ENCODE data around the gene SPATA31C2.

Gene SPATA31C2

GRCh38 chr9:88108779-88109178 is 29.5 kb downstream of the SPATA31C2 start:
- H3K36me3 ChIP-seq (ENCODE audit: control insufficient read depth in 1 of 2, insufficient read depth in 2 of 2, low read depth in 1 of 2, low read length in 2 of 2) = no peaks in the 10 kb centered on the region
- H3K4me2 ChIP-seq (ENCODE audit: low read length, poor library complexity, severe bottlenecking) = no peak overlapping the region
- H2BK12ac ChIP-seq (ENCODE audit: low read length in 2 of 2) = peak overlapping the region in 1 of 2 experiments; percentile 39
- no peak overlapping the region for H2AFZ ChIP-seq (ENCODE audit: low read depth, low read length)
- H3K23ac ChIP-seq (ENCODE audit: low read length in 2 of 2) = peak overlapping the region in 1 of 2 experiments; percentile 60
- no peak overlapping the region for H2BK5ac ChIP-seq (ENCODE audit: low read depth, low read length, poor library complexity, severe bottlenecking)
- H3K4me3 ChIP-seq (ENCODE audit: insufficient read depth in 1 of 2, low read depth in 1 of 2, low read length in 2 of 2) = no peak overlapping the region
- H2BK120ac ChIP-seq (ENCODE audit: low read depth, low read length) = no peak overlapping the region
- H3K27me3 ChIP-seq (ENCODE audit: control insufficient read depth in 1 of 2, insufficient read depth in 1 of 2, low read length in 2 of 2) = peaks cover 0 to 30% of the 10 kb centered on the region in 2 experiments
- H4K91ac ChIP-seq (ENCODE audit: low read length) = no peak overlapping the region
- WGBS = 93% methylated on average over 4 of the region's 4 CpGs
- no peak overlapping the region for H2BK15ac ChIP-seq (ENCODE audit: low read depth, poor library complexity, severe bottlenecking)
- no peak overlapping the region for H3K27ac ChIP-seq (ENCODE audit: low read length, poor library complexity, severe bottlenecking)
- H3K4me1 ChIP-seq (ENCODE audit: control insufficient read depth, insufficient read depth, low read depth, low read length) = no peaks in the 10 kb centered on the region
- DNase-seq = no peak
- H4K8ac ChIP-seq (ENCODE audit: low read length) = no peak overlapping the region
- no peak overlapping the region for H2AK5ac ChIP-seq (ENCODE audit: low read length, severe bottlenecking)
- H3K9ac ChIP-seq (ENCODE audit: low read length) = no peak overlapping the region
- H3K4ac ChIP-seq (ENCODE audit: low read depth in 1 of 2, low read length in 2 of 2) = no peak overlapping the region
- no peaks in the 10 kb centered on the region for H3K79me1 ChIP-seq (replicated peaks; ENCODE audit: low read length, poor library complexity, severe bottlenecking)
- no peaks in the 10 kb centered on the region for H3K9me3 ChIP-seq (ENCODE audit: control insufficient read depth, low read length)
- no peak overlapping the region for H3K14ac ChIP-seq (ENCODE audit: low read length in 2 of 2)
- H3K18ac ChIP-seq (ENCODE audit: low read depth in 1 of 2, low read length in 2 of 2) = no peak overlapping the region

- H3K18ac ChIP-seq (ENCODE audit: low read depth in 1 of 2, low read length in 2 of 2) = no peak overlapping the region
- H3K23ac ChIP-seq (ENCODE audit: low read length in 2 of 2) = no peak overlapping the region
- H3K27ac ChIP-seq (ENCODE audit: low read length, poor library complexity, severe bottlenecking) = no peak overlapping the region
- H2BK5ac ChIP-seq (ENCODE audit: low read depth, low read length, poor library complexity, severe bottlenecking) = no peak overlapping the region
- H4K8ac ChIP-seq (ENCODE audit: low read length) = no peak overlapping the region
- no peak overlapping the region for H3K4me2 ChIP-seq (ENCODE audit: low read length, poor library complexity, severe bottlenecking)
- WGBS = 50% methylated on average over 2 of the region's 4 CpGs
- no peaks in the 10 kb centered on the region for H3K79me1 ChIP-seq (replicated peaks; ENCODE audit: low read length, poor library complexity, severe bottlenecking)
- no peaks in the 10 kb centered on the region for H3K4me1 ChIP-seq (ENCODE audit: control insufficient read depth, insufficient read depth, low read depth, low read length)
- no peak overlapping the region for H4K91ac ChIP-seq (ENCODE audit: low read length)
- H3K9ac ChIP-seq (ENCODE audit: low read length) = no peak overlapping the region
- no peaks in the 10 kb centered on the region for H3K9me3 ChIP-seq (ENCODE audit: control insufficient read depth, low read length)
- H3K36me3 ChIP-seq (ENCODE audit: control insufficient read depth in 1 of 2, insufficient read depth in 2 of 2, low read depth in 1 of 2, low read length in 2 of 2) = no peaks in the 10 kb centered on the region
- no peak overlapping the region for H2BK15ac ChIP-seq (ENCODE audit: low read depth, poor library complexity, severe bottlenecking)
- H2AFZ ChIP-seq (ENCODE audit: low read depth, low read length) = no peak overlapping the region
- H3K14ac ChIP-seq (ENCODE audit: low read length in 2 of 2) = no peak overlapping the region
- H2BK120ac ChIP-seq (ENCODE audit: low read depth, low read length) = no peak overlapping the region
- peaks cover 0 to 30% of the 10 kb centered on the region in 2 experiments for H3K27me3 ChIP-seq (ENCODE audit: control insufficient read depth in 1 of 2, insufficient read depth in 1 of 2, low read length in 2 of 2)
- H3K4me3 ChIP-seq (ENCODE audit: insufficient read depth in 1 of 2, low read depth in 1 of 2, low read length in 2 of 2) = no peak overlapping the region
- H2AK5ac ChIP-seq (ENCODE audit: low read length, severe bottlenecking) = no peak overlapping the region
- no peak overlapping the region for H3K4ac ChIP-seq (ENCODE audit: low read depth in 1 of 2, low read length in 2 of 2)
- H2BK12ac ChIP-seq (ENCODE audit: low read length in 2 of 2) = no peak overlapping the region
- DNase-seq = peak; percentile 25
Measured at GRCh38 chr9:88106492-88106891, 31.8 kb downstream of the SPATA31C2 start.

GRCh38 chr9:88092797-88093331 is 45.4 kb downstream of the SPATA31C2 start:
- Histone ChIP-seq H3K4me1 (ENCODE audit: control insufficient read depth, insufficient read depth, low read depth, low read length) (peaks cover 7% of the 10 kb centered on the region), H3K4me3 (ENCODE audit: insufficient read depth in 1 of 2, low read depth in 1 of 2, low read length in 2 of 2) (no peak overlapping the region), H3K4me2 (ENCODE audit: low read length, poor library complexity, severe bottlenecking) (no peak overlapping the region), H2BK12ac (ENCODE audit: low read length in 2 of 2) (peak overlapping the region in 1 of 2 experiments; percentile 81), H3K23ac (ENCODE audit: low read length in 2 of 2) (no peak overlapping the region), H2BK5ac (ENCODE audit: low read depth, low read length, poor library complexity, severe bottlenecking) (no peak overlapping the region), H4K8ac (ENCODE audit: low read length) (peak overlapping the region; percentile 85), H3K9ac (ENCODE audit: low read length) (no peak overlapping the region), H3K27me3 (ENCODE audit: control insufficient read depth in 1 of 2, insufficient read depth in 1 of 2, low read length in 2 of 2) (peaks cover 0 to 10% of the 10 kb centered on the region in 2 experiments), H3K36me3 (ENCODE audit: control insufficient read depth in 1 of 2, insufficient read depth in 2 of 2, low read depth in 1 of 2, low read length in 2 of 2) (no peaks in the 10 kb centered on the region), H3K79me1 (replicated peaks; ENCODE audit: low read length, poor library complexity, severe bottlenecking) (no peaks in the 10 kb centered on the region), H3K14ac (ENCODE audit: low read length in 2 of 2) (peak overlapping the region in 1 of 2 experiments; percentile 80), H4K91ac (ENCODE audit: low read length) (peak overlapping the region; percentile 96), H3K27ac (ENCODE audit: low read length, poor library complexity, severe bottlenecking) (no peak overlapping the region), H2AFZ (ENCODE audit: low read depth, low read length) (peak overlapping the region; percentile 76), H3K9me3 (ENCODE audit: control insufficient read depth, low read length) (no peaks in the 10 kb centered on the region), H3K4ac (ENCODE audit: low read depth in 1 of 2, low read length in 2 of 2) (peak overlapping the region; percentile 79 to 89), H2BK15ac (ENCODE audit: low read depth, poor library complexity, severe bottlenecking) (no peak overlapping the region), H2BK120ac (ENCODE audit: low read depth, low read length) (peak overlapping the region; percentile 27), H3K18ac (ENCODE audit: low read depth in 1 of 2, low read length in 2 of 2) (peak overlapping the region; percentile 88 to 94), H2AK5ac (ENCODE audit: low read length, severe bottlenecking) (no peak overlapping the region)
- peak; percentile 88 for DNase-seq
- WGBS = 16% methylated on average over 10 of the region's 10 CpGs

- no peak overlapping the region for H2BK15ac ChIP-seq (ENCODE audit: low read depth, poor library complexity, severe bottlenecking)
- no peak overlapping the region for H3K14ac ChIP-seq (ENCODE audit: low read length in 2 of 2)
- no peak overlapping the region for H2BK12ac ChIP-seq (ENCODE audit: low read length in 2 of 2)
- H3K4me3 ChIP-seq (ENCODE audit: insufficient read depth in 1 of 2, low read depth in 1 of 2, low read length in 2 of 2) = no peak overlapping the region
- no peak overlapping the region for H2AK5ac ChIP-seq (ENCODE audit: low read length, severe bottlenecking)
- H3K9ac ChIP-seq (ENCODE audit: low read length) = no peak overlapping the region
- H2BK5ac ChIP-seq (ENCODE audit: low read depth, low read length, poor library complexity, severe bottlenecking) = no peak overlapping the region
- H3K9me3 ChIP-seq (ENCODE audit: control insufficient read depth, low read length) = no peaks in the 10 kb centered on the region
- WGBS = 50% methylated on average over 4 of the region's 4 CpGs
- H3K27me3 ChIP-seq (ENCODE audit: control insufficient read depth in 1 of 2, insufficient read depth in 1 of 2, low read length in 2 of 2) = peaks cover 0 to 10% of the 10 kb centered on the region in 2 experiments
- H2BK120ac ChIP-seq (ENCODE audit: low read depth, low read length) = no peak overlapping the region
- H2AFZ ChIP-seq (ENCODE audit: low read depth, low read length) = no peak overlapping the region
- no peak overlapping the region for H3K18ac ChIP-seq (ENCODE audit: low read depth in 1 of 2, low read length in 2 of 2)
- H3K27ac ChIP-seq (ENCODE audit: low read length, poor library complexity, severe bottlenecking) = no peak overlapping the region
- H3K4ac ChIP-seq (ENCODE audit: low read depth in 1 of 2, low read length in 2 of 2) = no peak overlapping the region
- H3K23ac ChIP-seq (ENCODE audit: low read length in 2 of 2) = no peak overlapping the region
- H4K91ac ChIP-seq (ENCODE audit: low read length) = no peak overlapping the region
- no peak overlapping the region for H3K4me2 ChIP-seq (ENCODE audit: low read length, poor library complexity, severe bottlenecking)
- no peaks in the 10 kb centered on the region for H3K36me3 ChIP-seq (ENCODE audit: control insufficient read depth in 1 of 2, insufficient read depth in 2 of 2, low read depth in 1 of 2, low read length in 2 of 2)
- no peak overlapping the region for H4K8ac ChIP-seq (ENCODE audit: low read length)
- H3K79me1 ChIP-seq (replicated peaks; ENCODE audit: low read length, poor library complexity, severe bottlenecking) = no peaks in the 10 kb centered on the region
- peak; percentile 66 for DNase-seq
- H3K4me1 ChIP-seq (ENCODE audit: control insufficient read depth, insufficient read depth, low read depth, low read length) = peaks cover 7% of the 10 kb centered on the region
Measured at GRCh38 chr9:88090151-88090581, 48.1 kb downstream of the SPATA31C2 start.

Data from mesenchymal stem cell (in vitro differentiated cells and primary cell).